ENCODE measurements around the gene AMPH. TPM values are rescaled to one million over a fixed set of nuclear protein-coding genes. Genes with fewer than 3 reads are reported as not detected.

AMPH gene
- total RNA-seq, 2 experiments from 2014 or later, result not detected

DNA sequence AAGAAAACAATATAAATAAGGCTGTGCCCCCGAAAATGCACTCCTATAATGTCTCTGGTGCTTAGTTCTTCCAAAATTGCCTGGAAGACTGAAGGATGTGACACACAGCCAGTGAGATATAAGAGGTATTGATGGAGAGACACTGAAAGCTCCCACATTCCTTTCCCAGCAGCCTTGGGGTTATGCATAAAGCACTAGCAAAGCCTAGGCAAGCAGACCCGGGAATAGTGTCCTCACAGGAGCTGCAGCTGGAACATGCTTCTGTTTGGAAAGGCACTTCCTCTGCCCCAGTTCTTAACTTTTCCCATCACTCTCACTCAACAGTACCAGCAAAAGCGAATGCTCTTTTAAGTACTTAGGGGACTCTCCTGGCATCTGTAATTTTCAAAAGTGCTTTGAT lies 178.0 kb downstream of the AMPH start:
- peaks cover 3% of the 10 kb centered on the region for H3K36me3 Mint-ChIP-seq

DNA sequence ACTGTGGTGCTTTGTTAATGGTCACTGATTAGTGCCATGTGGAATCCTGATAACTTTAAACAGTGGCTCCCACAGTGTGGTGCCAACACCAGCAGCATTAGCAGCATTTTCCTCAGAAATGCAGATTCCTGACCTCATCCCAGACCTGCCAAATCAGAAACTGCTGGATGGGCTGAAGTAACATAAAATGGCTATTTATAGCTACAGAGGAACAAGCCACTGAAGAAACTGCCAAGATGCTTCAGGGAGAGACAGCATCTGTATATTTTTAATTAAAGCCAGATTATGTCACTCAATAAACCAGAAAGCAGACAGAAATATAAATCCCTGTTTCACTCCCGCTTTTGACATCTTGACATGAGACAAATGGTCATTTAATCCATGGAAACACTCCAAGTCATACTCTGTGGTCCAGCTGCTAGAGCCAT lies 178.5 kb downstream of the AMPH start:
- Mint-ChIP-seq H3K4me1 (peaks cover 1% of the 10 kb centered on the region), H3K27ac (no peak overlapping the region), H3K27me3 (no peaks in the 10 kb centered on the region), H3K36me3 (peaks cover 3% of the 10 kb centered on the region), H3K4me3 (no peak overlapping the region), H3K9me3 (ENCODE audit: low read depth) (no peaks in the 10 kb centered on the region)
- CTCF ChIA-PET, result interaction anchor here (1.6 kb wide), 1 partner anchor 11 kb away, joined by 5 read pairs; no protein-coding TSS in a partner anchor
- DNase-seq (no peak), ATAC-seq (no peak)

More for the DNA sequence above, 178.0 kb downstream of the AMPH start:
- DNase-seq (no peak), ATAC-seq (no peak)
- CTCF ChIA-PET, result interaction anchor here (1.6 kb wide), 1 partner anchor 11 kb away, joined by 5 read pairs; no protein-coding TSS in a partner anchor
- Mint-ChIP-seq H3K4me3 (no peak overlapping the region), H3K27me3 (no peaks in the 10 kb centered on the region), H3K27ac (no peak overlapping the region), H3K4me1 (peaks cover 1% of the 10 kb centered on the region), H3K9me3 (ENCODE audit: low read depth) (no peaks in the 10 kb centered on the region)

DNA sequence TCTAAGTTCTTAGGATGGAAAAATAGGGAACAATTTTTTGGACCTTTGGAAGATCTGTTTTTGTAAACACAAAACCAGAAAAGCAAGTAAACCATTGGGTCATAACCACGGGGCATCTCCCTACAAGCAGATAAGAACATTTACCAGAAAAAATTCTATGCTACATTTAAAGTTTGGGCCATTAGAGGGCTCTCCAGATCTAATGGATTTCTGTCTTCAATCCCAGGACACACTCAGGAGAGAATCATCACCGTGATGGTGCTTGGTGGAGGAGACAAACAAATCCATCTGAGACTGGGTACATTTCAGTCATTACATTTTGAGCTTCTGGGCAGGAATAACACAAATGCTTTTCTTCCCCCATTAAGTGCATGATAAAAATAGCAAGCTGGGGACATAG lies 179.3 kb downstream of the AMPH start:
- CTCF ChIA-PET, result interaction anchor here (1.6 kb wide), 1 partner anchor 12 kb away, joined by 5 read pairs; no protein-coding TSS in a partner anchor
- H3K4me3 Mint-ChIP-seq, result no peak overlapping the region
- H3K36me3 Mint-ChIP-seq, result peaks cover under 1% of the 10 kb centered on the region
- no peak for DNase-seq
- peaks cover 1% of the 10 kb centered on the region for H3K4me1 Mint-ChIP-seq
- no peak overlapping the region for H3K27ac Mint-ChIP-seq
- no peaks in the 10 kb centered on the region for H3K27me3 Mint-ChIP-seq
- no peaks in the 10 kb centered on the region for H3K9me3 Mint-ChIP-seq (ENCODE audit: low read depth)
- no peak for ATAC-seq

GRCh38 chr7:38448584-38449234 lies 182.5 kb downstream of the AMPH start:
- CTCF ChIA-PET, result no interaction called here
- no peak overlapping the region for H3K27ac Mint-ChIP-seq

GRCh38 chr7:38448054-38448453 lies 183.1 kb downstream of the AMPH start:
- no peak for ATAC-seq
- no peaks in the 10 kb centered on the region for H3K36me3 Mint-ChIP-seq
- CTCF ChIA-PET, result no interaction called here
- H3K4me3 Mint-ChIP-seq, result no peak overlapping the region
- no peaks in the 10 kb centered on the region for H3K9me3 Mint-ChIP-seq (ENCODE audit: low read depth)
- H3K4me1 Mint-ChIP-seq, result peaks cover 1% of the 10 kb centered on the region
- H3K27ac Mint-ChIP-seq, result no peak overlapping the region
- no peak for DNase-seq
- no peaks in the 10 kb centered on the region for H3K27me3 Mint-ChIP-seq

More at GRCh38 chr7:38448584-38449234, 182.5 kb downstream of the AMPH start:
- no peak overlapping the region for H3K4me3 Mint-ChIP-seq
- H3K9me3 Mint-ChIP-seq (ENCODE audit: low read depth), result no peaks in the 10 kb centered on the region
- no peak for DNase-seq
- no peaks in the 10 kb centered on the region for H3K36me3 Mint-ChIP-seq
- no peaks in the 10 kb centered on the region for H3K27me3 Mint-ChIP-seq
- ATAC-seq, result peak; percentile 45
- peaks cover 1% of the 10 kb centered on the region for H3K4me1 Mint-ChIP-seq

GRCh38 chr7:38438970-38439369 lies 192.2 kb downstream of the AMPH start:
- CTCF ChIA-PET, result interaction anchor here (1.2 kb wide), 1 partner anchor 9 kb away, joined by 3 read pairs; no protein-coding TSS in a partner anchor
- H3K4me1 Mint-ChIP-seq, result no peaks in the 10 kb centered on the region
- ATAC-seq (no peak), DNase-seq (no peak)
- no peaks in the 10 kb centered on the region for H3K36me3 Mint-ChIP-seq
- H3K4me3 Mint-ChIP-seq, result no peak overlapping the region
- no peaks in the 10 kb centered on the region for H3K9me3 Mint-ChIP-seq (ENCODE audit: low read depth)
- no peak overlapping the region for H3K27ac Mint-ChIP-seq
- H3K27me3 Mint-ChIP-seq, result no peaks in the 10 kb centered on the region

DNA sequence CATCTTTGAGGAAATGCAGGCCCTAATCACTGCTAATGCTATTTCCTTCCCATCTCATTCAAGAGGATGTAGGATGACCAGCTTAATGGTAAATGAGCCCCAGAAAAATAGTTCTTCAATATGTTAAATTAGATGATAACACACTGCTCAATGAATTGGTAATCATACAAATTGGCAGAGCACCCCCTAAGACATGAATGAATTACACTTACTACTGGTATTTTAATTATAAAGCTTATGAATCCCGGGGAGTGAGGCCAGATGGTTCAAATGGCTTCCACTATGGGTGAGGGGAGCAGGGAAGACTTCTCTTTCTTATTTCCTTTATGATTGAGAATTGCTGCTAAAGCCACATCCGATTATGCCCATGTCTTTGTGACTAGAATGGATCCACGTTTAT lies 198.5 kb downstream of the AMPH start:
- no peaks in the 10 kb centered on the region for H3K27me3 Mint-ChIP-seq
- no peak overlapping the region for H3K27ac Mint-ChIP-seq
- DNase-seq (no peak), ATAC-seq (no peak)
- no peak overlapping the region for H3K4me3 Mint-ChIP-seq
- H3K36me3 Mint-ChIP-seq, result peaks cover 1% of the 10 kb centered on the region
- CTCF ChIA-PET, result interaction anchor here (1.1 kb wide), 1 partner anchor 34 kb away, joined by 3 read pairs; no protein-coding TSS in a partner anchor
- H3K4me1 Mint-ChIP-seq, result peaks cover 2% of the 10 kb centered on the region
- peaks cover 4% of the 10 kb centered on the region for H3K9me3 Mint-ChIP-seq (ENCODE audit: low read depth)

DNA sequence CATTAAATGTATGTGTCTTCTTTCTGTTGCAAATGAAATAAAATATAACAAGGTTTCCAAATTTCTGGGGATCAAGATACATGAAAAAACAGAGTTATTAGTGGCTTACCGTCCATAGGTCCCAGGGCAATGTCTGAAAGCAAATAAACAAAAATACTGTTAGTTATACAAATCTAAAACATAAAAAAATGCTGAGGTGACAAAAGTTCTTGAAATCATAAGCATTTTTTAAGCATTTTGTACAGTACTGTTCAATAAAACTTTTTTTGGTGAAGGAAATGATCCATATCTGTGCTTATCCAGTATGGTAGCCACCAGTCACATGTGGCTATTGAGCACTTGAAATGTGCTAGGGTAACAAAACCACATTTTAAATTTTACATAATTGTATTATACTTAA lies 199.1 kb downstream of the AMPH start:
- peaks cover 7% of the 10 kb centered on the region for H3K4me1 Mint-ChIP-seq
- peaks cover 1% of the 10 kb centered on the region for H3K36me3 Mint-ChIP-seq
- H3K4me3 Mint-ChIP-seq, result no peak overlapping the region
- CTCF ChIA-PET, result no interaction called here
- no peak overlapping the region for H3K27ac Mint-ChIP-seq
- DNase-seq (no peak), ATAC-seq (no peak)
- no peaks in the 10 kb centered on the region for H3K27me3 Mint-ChIP-seq
- peaks cover 4% of the 10 kb centered on the region for H3K9me3 Mint-ChIP-seq (ENCODE audit: low read depth)

GRCh38 chr7:38429057-38429456 lies 202.1 kb downstream of the AMPH start:
- Mint-ChIP-seq H3K27ac (no peak overlapping the region), H3K4me1 (peaks cover 31% of the 10 kb centered on the region), H3K27me3 (no peaks in the 10 kb centered on the region), H3K4me3 (no peak overlapping the region), H3K9me3 (ENCODE audit: low read depth) (peaks cover 4% of the 10 kb centered on the region), H3K36me3 (peaks cover 1% of the 10 kb centered on the region)
- CTCF ChIA-PET, result no interaction called here
- no peak for ATAC-seq
- no peak for DNase-seq

GRCh38 chr7:38428041-38428440 lies 203.1 kb downstream of the AMPH start:
- Mint-ChIP-seq H3K4me1 (peaks cover 29% of the 10 kb centered on the region), H3K9me3 (ENCODE audit: low read depth) (peaks cover 4% of the 10 kb centered on the region), H3K36me3 (no peaks in the 10 kb centered on the region), H3K27me3 (no peaks in the 10 kb centered on the region), H3K4me3 (no peak overlapping the region), H3K27ac (no peak overlapping the region)
- DNase-seq, result no peak
- no peak for ATAC-seq
- CTCF ChIA-PET, result no interaction called here

DNA sequence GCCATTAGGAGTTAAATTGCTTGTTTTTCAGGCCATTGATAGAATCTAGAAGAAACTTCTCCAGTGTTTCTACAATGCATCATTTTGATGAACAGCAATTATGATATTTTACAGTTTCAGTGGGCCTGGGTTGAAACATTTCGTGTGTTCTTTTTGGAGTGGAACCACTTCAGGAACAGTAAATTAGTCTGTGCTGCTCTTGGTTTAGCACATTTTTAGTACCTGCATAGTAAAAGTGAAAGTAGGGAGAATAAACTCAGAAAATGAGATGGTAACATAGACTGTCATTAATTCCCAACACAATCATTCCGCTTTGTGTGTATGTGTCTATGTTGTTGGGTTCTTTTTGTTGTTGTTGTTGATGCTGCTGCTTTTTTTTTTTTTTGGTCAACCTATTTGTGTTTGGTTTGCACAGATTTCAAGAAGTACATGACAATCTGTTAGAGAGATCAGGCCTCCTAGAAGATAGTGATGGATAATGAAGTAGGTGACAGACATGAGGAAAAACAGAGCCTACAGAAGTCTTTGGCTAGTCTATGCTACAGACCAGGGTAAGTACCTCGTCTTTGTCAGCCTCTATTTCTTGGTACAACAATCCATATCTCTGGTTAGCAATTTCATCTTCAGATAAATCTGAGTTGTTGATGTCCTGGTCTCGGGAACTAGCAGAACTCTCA lies 203.8 kb downstream of the AMPH start:
- DNase-seq, result no peak
- no peak for ATAC-seq
- H3K4me1 Mint-ChIP-seq, result peaks cover 29% of the 10 kb centered on the region
- CTCF ChIA-PET, result no interaction called here
- peaks cover 4% of the 10 kb centered on the region for H3K9me3 Mint-ChIP-seq (ENCODE audit: low read depth)
- no peak overlapping the region for H3K27ac Mint-ChIP-seq
- no peaks in the 10 kb centered on the region for H3K27me3 Mint-ChIP-seq
- H3K36me3 Mint-ChIP-seq, result no peaks in the 10 kb centered on the region
- H3K4me3 Mint-ChIP-seq, result no peak overlapping the region

DNA sequence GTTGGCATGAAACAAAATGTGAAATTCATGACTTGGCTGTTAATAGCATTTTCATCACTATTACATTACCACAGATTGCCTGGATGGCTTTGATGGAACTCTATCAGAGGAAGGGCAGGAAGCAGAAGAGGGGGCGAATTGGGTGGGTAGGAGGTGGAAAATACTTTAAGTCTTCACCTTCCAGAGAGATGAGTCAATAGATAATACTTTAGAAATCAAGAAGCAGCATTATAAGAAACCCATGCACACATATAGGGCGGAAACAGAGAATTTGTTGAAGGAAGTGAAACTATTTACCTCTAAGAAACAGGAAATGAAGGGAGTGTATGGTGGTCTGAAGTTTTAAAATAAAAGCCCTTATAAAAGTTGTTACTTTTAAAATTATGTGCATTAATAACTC lies 205.7 kb downstream of the AMPH start:
- DNase-seq (no peak), ATAC-seq (no peak)
- peaks cover 4% of the 10 kb centered on the region for H3K9me3 Mint-ChIP-seq (ENCODE audit: low read depth)
- H3K4me3 Mint-ChIP-seq, result no peak overlapping the region
- CTCF ChIA-PET, result interaction anchor here (0.7 to 1.1 kb wide), 2 partner anchors 36 to 64 kb away, joined by 3 to 4 read pairs; no protein-coding TSS in a partner anchor
- no peaks in the 10 kb centered on the region for H3K27me3 Mint-ChIP-seq
- H3K4me1 Mint-ChIP-seq, result peaks cover 29% of the 10 kb centered on the region
- peak overlapping the region; percentile 46 for H3K27ac Mint-ChIP-seq
- no peaks in the 10 kb centered on the region for H3K36me3 Mint-ChIP-seq

GRCh38 chr7:38424750-38425463 lies 206.3 kb downstream of the AMPH start:
- Mint-ChIP-seq H3K4me1 (peaks cover 29% of the 10 kb centered on the region), H3K27me3 (no peaks in the 10 kb centered on the region), H3K27ac (no peak overlapping the region), H3K4me3 (no peak overlapping the region), H3K36me3 (no peaks in the 10 kb centered on the region), H3K9me3 (ENCODE audit: low read depth) (peaks cover 4% of the 10 kb centered on the region)
- CTCF ChIA-PET, result interaction anchor here (0.7 to 1.1 kb wide), 2 partner anchors 36 to 64 kb away, joined by 3 to 4 read pairs; no protein-coding TSS in a partner anchor
- DNase-seq (no peak), ATAC-seq (peak; percentile 45)

Data from activated CD8-positive, alpha-beta memory T cell treated with anti-CD3 and anti-CD28 coated beads, Interleukin-2, amount 10 ng/mL, durations not matched to agents 7 days and 5 days (primary cell).